ENCODE data around the gene MAP1LC3B.

The MAP1LC3B gene

DNA sequence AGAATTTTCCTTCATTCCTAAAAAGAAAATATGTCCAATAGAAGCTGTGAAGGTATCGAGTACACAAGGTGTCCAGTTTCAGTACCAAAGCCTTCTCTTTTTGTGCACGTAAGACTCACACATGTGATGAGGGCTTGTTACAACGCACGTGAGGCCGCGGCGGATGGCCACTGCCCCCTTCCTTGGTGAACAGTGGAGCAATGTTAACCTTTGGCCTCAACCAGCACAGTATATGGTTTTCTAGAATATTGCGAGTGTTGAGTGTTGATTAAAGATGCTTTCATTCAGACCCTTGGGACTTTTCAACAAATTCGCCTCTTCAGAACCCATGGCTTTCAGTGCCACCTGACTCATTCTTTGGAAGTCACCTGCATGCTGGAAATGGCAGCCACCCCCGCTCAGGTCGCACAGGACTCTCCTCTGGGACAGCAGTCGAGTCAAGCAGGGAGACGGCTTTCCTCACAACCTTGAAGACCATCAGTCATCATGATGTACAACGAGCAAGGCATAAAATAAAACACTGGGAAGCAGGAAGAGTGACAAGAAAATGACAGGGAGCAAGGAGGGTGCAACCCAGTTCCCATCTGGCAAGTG is 14.5 kb downstream of the MAP1LC3B start:
- H4K20me1 ChIP-seq (ENCODE audit: insufficient read depth, low read length), result no peaks in the 10 kb centered on the region
- peak overlapping the region; percentile 67; the same call in 1 of the 2 replicates for H3K27ac ChIP-seq (ENCODE audit: low read length)
- H3K4me2 ChIP-seq (ENCODE audit: low read depth, low read length), result no peak overlapping the region
- H2AFZ ChIP-seq (ENCODE audit: low read length), result no peak overlapping the region
- no peaks in the 10 kb centered on the region for H3K9me3 ChIP-seq (replicated peaks; ENCODE audit: insufficient read depth, low read length)
- peaks cover 8% of the 10 kb centered on the region for H3K4me1 ChIP-seq (ENCODE audit: low read length)
- no peak for DNase-seq
- no peaks in the 10 kb centered on the region for H3K9me2 ChIP-seq (replicated peaks; ENCODE audit: insufficient read depth, low read length)
- H3K36me3 ChIP-seq (replicated peaks; ENCODE audit: insufficient read depth, low read length), result no peaks in the 10 kb centered on the region
- H3K27me3 ChIP-seq (replicated peaks; ENCODE audit: insufficient read depth, low read length), result no peaks in the 10 kb centered on the region
- H3K9ac ChIP-seq (ENCODE audit: low read length), result no peak overlapping the region
- no peak overlapping the region for H3K4me3 ChIP-seq (ENCODE audit: low read length)
- no peaks in the 10 kb centered on the region for H3K79me2 ChIP-seq (ENCODE audit: low read length)
- H3F3A ChIP-seq (ENCODE audit: insufficient read depth, low read length), result peaks cover 16% of the 10 kb centered on the region
- TF ChIP-seq EZH2 (optimal IDR thresholded peaks at IDR 0.05; ENCODE audit: low read depth, low read length) (no peak), CTCF (IDR thresholded peaks at IDR 0.05; ENCODE audit: low read length) (no peak), EZH2phosphoT487 (IDR thresholded peaks at IDR 0.05; ENCODE audit: low read length) (no peak)

DNA sequence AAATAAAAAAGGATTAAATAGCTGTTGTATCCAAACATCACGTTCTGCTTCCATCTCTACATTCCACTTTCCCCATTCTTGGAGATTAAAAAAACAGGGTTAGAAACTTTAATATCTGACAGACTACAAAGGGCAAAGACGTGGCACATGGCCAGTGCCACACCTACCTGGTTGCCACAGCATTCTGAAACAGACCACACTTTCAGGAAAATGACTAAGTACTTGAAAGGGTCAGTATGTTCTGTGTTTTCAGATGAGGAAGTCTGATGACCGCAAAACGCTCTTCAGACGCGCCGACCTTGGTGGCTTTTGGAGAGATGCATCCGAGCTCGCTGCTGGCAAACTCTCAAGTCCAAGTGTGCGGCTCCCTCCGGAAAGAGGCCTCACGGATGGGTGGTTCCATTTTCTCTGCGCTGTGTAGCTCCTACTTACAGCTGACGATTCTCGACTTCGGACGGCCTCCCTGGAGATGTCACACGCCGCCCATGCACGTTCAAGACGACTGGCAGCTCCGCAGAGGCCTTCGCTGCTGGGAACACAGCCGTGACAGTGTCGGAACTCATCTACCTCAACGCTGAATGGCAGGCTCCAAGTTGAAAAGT is 15.5 kb downstream of the MAP1LC3B start:
- peak; percentile 84 for DNase-seq
- peak overlapping the region; percentile 27; the same call in 1 of the 2 replicates for H3K4me3 ChIP-seq (ENCODE audit: low read length)
- H3F3A ChIP-seq (ENCODE audit: insufficient read depth, low read length), result peaks cover 16% of the 10 kb centered on the region
- H3K9ac ChIP-seq (ENCODE audit: low read length), result peak overlapping the region; percentile 33; the same call in 1 of the 2 replicates
- TF ChIP-seq EZH2phosphoT487 (IDR thresholded peaks at IDR 0.05; ENCODE audit: low read length) (no peak), EZH2 (optimal IDR thresholded peaks at IDR 0.05; ENCODE audit: low read depth, low read length) (no peak), CTCF (IDR thresholded peaks at IDR 0.05; ENCODE audit: low read length) (no peak)
- peak overlapping the region; percentile 67; the same call in 1 of the 2 replicates for H3K27ac ChIP-seq (ENCODE audit: low read length)
- no peak overlapping the region for H2AFZ ChIP-seq (ENCODE audit: low read length)
- no peaks in the 10 kb centered on the region for H3K79me2 ChIP-seq (ENCODE audit: low read length)
- no peaks in the 10 kb centered on the region for H3K9me2 ChIP-seq (replicated peaks; ENCODE audit: insufficient read depth, low read length)
- H3K9me3 ChIP-seq (replicated peaks; ENCODE audit: insufficient read depth, low read length), result no peaks in the 10 kb centered on the region
- H4K20me1 ChIP-seq (ENCODE audit: insufficient read depth, low read length), result no peaks in the 10 kb centered on the region
- H3K36me3 ChIP-seq (replicated peaks; ENCODE audit: insufficient read depth, low read length), result no peaks in the 10 kb centered on the region
- H3K4me2 ChIP-seq (ENCODE audit: low read depth, low read length), result peak overlapping the region; percentile 52
- no peaks in the 10 kb centered on the region for H3K27me3 ChIP-seq (replicated peaks; ENCODE audit: insufficient read depth, low read length)
- peaks cover 8% of the 10 kb centered on the region for H3K4me1 ChIP-seq (ENCODE audit: low read length)

GRCh38 chr16:87409153-87409552 is 17.0 kb downstream of the MAP1LC3B start:
- Histone ChIP-seq H3K4me1 (ENCODE audit: low read length) (peaks cover 8% of the 10 kb centered on the region), H3F3A (ENCODE audit: insufficient read depth, low read length) (peaks cover 16% of the 10 kb centered on the region), H3K4me2 (ENCODE audit: low read depth, low read length) (no peak overlapping the region), H3K9me2 (replicated peaks; ENCODE audit: insufficient read depth, low read length) (no peaks in the 10 kb centered on the region), H3K27ac (ENCODE audit: low read length) (no peak overlapping the region), H4K20me1 (ENCODE audit: insufficient read depth, low read length) (no peaks in the 10 kb centered on the region), H3K9ac (ENCODE audit: low read length) (no peak overlapping the region), H3K9me3 (replicated peaks; ENCODE audit: insufficient read depth, low read length) (no peaks in the 10 kb centered on the region), H3K4me3 (ENCODE audit: low read length) (no peak overlapping the region), H3K79me2 (ENCODE audit: low read length) (no peaks in the 10 kb centered on the region), H3K36me3 (replicated peaks; ENCODE audit: insufficient read depth, low read length) (no peaks in the 10 kb centered on the region), H3K27me3 (replicated peaks; ENCODE audit: insufficient read depth, low read length) (no peaks in the 10 kb centered on the region), H2AFZ (ENCODE audit: low read length) (no peak overlapping the region)
- DNase-seq, result no peak
- TF ChIP-seq EZH2 (optimal IDR thresholded peaks at IDR 0.05; ENCODE audit: low read depth, low read length) (no peak), CTCF (IDR thresholded peaks at IDR 0.05; ENCODE audit: low read length) (no peak), EZH2phosphoT487 (IDR thresholded peaks at IDR 0.05; ENCODE audit: low read length) (no peak)

Data from MM.1S (cell line).